Thyroid gland (tissue), 4 donors: ENCODE results near the gene RASSF1. TPM values are rescaled to one million over a fixed set of nuclear protein-coding genes. Genes with fewer than 3 reads are reported as not detected.

Source experiments
- DNase-seq, 2 donors: peaks; one replicate each; pipeline ENCODE4 v3.0.0-alpha.2; 2019
- H3K27ac ChIP-seq, 3 donors: fragments of 200-600 bp; sonication (generic); 1 replicate in 2 of 3; 2 replicates in 1 of 3; pipeline ENCODE4 v1.5.1; 2016 to 2019; ENCODE audit warnings: mild to moderate bottlenecking in 1 of 3, moderate library complexity in 1 of 3
- H3K27me3 ChIP-seq: fragments of 200-600 bp; sonication (generic); one replicate; pipeline ENCODE4 v1.5.1; 2019
- H3K36me3 ChIP-seq, 2 donors: fragments of 200-600 bp; sonication (generic); one replicate each; pipeline ENCODE4 v1.5.1; 2016 to 2019
- H3K4me1 ChIP-seq, 2 donors: fragments of 200-600 bp; sonication (generic); one replicate each; pipeline ENCODE4 v1.5.1; 2017 to 2019
- H3K4me3 ChIP-seq, 3 donors: fragments of 200-600 bp; sonication (generic); replicated peaks in 1 of 3; 1 replicate in 2 of 3; 2 replicates in 1 of 3; pipeline ENCODE4 v1.5.1; 2016; ENCODE audit warnings: mild to moderate bottlenecking in 1 of 3
- H3K9me3 ChIP-seq: fragments of 200-600 bp; sonication (generic); one replicate; pipeline ENCODE4 v1.5.1; 2017
- POLR2A ChIP-seq, 2 donors: fragments of 450-650 bp; IDR thresholded peaks; one replicate each; pipeline ENCODE4 v1.6.1; 2017; ENCODE audit warnings: antibody characterized with exemption in 2 of 2, mild to moderate bottlenecking in 2 of 2, moderate library complexity in 1 of 2
- WGBS, 2 donors: methylation state at CpG; one replicate each; pipeline ENCODE4 v1.1.5; 2017; 5-methylcytosine and 5-hydroxymethylcytosine counted together
- intact Hi-C: fragments of 100-400 bp; cut with DNase I; formaldehyde crosslinking; loops from one replicate; pipeline ENCODE4 v1.15.1; 2023
- total RNA-seq, 4 donors: library from RNA; depleted of rRNA; stranded (reverse); fragments of >200 nt; gene quantifications; one replicate each; pipeline ENCODE4 v1.2.3, GENCODE V29; 2016
- TF ChIP-seq, protein P1 (sequence below), 6 experiments: fragments of 200-600 bp in 3 of 6; fragments of 450-650 bp in 3 of 6; sonication (generic) in 3 of 6; IDR thresholded peaks; one replicate each; pipeline ENCODE4 v1.5.1; 2016 to 2019; ENCODE audit warnings: antibody characterized with exemption in 6 of 6, mild to moderate bottlenecking in 2 of 6, inconsistent platforms in 1 of 6, moderate library complexity in 1 of 6

The RASSF1 gene
- total RNA-seq, 4 donors from 2014 or later: 18.9 to 42.6 (median 24.8) TPM

- H3K4me1 ChIP-seq: peaks cover 20 to 28% of the 10 kb centered on the region in 2 donors
- TF ChIP-seq, protein P1, sequence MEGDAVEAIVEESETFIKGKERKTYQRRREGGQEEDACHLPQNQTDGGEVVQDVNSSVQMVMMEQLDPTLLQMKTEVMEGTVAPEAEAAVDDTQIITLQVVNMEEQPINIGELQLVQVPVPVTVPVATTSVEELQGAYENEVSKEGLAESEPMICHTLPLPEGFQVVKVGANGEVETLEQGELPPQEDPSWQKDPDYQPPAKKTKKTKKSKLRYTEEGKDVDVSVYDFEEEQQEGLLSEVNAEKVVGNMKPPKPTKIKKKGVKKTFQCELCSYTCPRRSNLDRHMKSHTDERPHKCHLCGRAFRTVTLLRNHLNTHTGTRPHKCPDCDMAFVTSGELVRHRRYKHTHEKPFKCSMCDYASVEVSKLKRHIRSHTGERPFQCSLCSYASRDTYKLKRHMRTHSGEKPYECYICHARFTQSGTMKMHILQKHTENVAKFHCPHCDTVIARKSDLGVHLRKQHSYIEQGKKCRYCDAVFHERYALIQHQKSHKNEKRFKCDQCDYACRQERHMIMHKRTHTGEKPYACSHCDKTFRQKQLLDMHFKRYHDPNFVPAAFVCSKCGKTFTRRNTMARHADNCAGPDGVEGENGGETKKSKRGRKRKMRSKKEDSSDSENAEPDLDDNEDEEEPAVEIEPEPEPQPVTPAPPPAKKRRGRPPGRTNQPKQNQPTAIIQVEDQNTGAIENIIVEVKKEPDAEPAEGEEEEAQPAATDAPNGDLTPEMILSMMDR (IDR thresholded peaks at IDR 0.05): no peak
- TF ChIP-seq POLR2A (IDR thresholded peaks at IDR 0.05): no peak
- no peaks in the 10 kb centered on the region for H3K27me3 ChIP-seq
- H3K4me3 ChIP-seq: no peak overlapping the region
- H3K27ac ChIP-seq: no peak overlapping the region
- H3K36me3 ChIP-seq: no peaks in the 10 kb centered on the region
- intact Hi-C loops: no loop called here
- DNase-seq: no peak
- no peaks in the 10 kb centered on the region for H3K9me3 ChIP-seq
Observed at GRCh38 chr3:50304601-50305000, 36.0 kb downstream of the RASSF1 start.

DNA sequence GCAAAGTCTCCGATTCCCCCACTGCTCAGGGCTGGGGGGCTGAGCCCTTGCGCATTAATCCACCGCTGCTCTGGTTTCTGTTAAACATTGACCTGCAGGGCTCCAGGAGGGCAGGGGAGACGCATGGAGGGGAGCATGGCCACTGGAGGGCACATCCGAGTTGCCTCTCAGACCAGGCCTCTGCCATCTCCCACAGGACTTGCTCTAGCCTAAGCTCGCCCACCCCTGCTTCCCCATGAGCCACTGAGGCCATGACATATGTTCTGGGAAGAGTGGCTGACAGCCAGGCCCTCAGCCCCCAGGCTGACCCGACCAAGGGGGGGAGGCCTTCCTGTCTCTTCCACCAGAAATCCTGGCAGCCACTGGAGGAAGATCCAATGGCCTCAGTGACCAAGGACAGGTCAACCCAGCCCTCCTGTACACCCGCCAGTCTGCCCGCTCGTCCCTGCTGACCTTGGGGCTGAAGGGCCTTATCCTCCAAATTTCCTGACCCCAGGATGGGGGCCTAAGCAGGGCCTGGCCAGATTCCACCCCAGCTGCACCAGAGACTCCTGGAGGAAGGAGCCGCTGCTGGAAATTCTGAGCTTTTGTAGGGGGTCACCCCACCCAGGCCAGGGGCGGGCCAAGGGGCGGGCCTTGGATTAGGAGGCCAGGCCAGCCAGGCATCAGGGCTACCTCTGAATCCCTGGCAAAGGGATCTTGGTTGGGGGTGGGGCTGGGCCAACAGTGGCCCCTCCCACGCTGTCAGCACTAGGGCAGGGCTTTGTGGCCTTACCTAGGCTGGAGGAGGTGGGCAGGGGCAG lies 37.4 kb downstream of the RASSF1 start, which contains the start of gene HYAL1:
TSS of gene HYAL1 (minus strand) at position 562 of the 803 bp plus-strand sequence. CDS start 618 bp downstream, outside the sequence.
- peak within 1 kb of the TSS in 1 of 3 donors; percentile 8 for H3K4me3 ChIP-seq
- peak within 1 kb of the TSS in 2 of 3 donors; percentile 40 to 74 for H3K27ac ChIP-seq
- H3K27me3 ChIP-seq: no peaks in the 10 kb centered on the region
- H3K4me1 ChIP-seq: peaks cover 21 to 30% of the 10 kb centered on the region in 2 donors
- intact Hi-C loops: no loop called here
- DNase-seq: peak; percentile 42 to 48
- WGBS, 2 donors: 76 to 78% methylated on average over 5 to 12 of the region's 14 CpGs
- no peaks in the 10 kb centered on the region for H3K36me3 ChIP-seq
- no peaks in the 10 kb centered on the region for H3K9me3 ChIP-seq
- TF ChIP-seq POLR2A (IDR thresholded peaks at IDR 0.05): no peak
- TF ChIP-seq, protein P1 (IDR thresholded peaks at IDR 0.05): no peak

- DNase-seq: no peak
- no peaks in the 10 kb centered on the region for H3K9me3 ChIP-seq
Observed at GRCh38 chr3:50302095-50303012, 38.3 kb downstream of the RASSF1 start.

DNA sequence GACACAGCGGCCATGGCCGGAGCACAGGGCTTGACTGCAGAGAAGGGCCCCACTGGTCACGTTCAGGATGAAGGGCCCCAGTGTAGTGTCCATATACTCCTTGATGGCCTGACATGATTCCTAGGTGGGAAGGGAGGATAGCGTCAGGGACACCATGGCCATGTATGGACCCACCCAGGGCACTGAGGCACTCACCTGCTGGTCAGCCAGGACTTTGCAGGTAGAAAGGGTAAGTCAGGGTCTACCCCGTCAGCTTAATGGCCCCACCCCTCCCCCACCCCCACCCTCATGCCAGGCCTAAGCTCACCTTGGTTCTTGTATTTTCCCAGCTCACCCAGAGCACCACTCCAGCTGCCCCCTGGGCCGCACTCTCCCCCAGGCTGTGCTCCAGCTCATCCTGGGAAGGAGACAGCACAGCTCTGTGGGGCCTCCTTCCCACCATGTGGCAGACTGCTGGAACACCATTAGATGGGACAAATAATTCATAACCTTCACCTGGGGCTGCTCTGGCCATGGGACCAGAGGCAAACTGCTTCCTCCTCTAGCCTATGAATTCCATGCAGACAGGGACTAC lies 39.9 kb downstream of the RASSF1 start:
- intact Hi-C loops: no loop called here
- Histone ChIP-seq H3K36me3 (no peaks in the 10 kb centered on the region), H3K4me3 (no peak overlapping the region), H3K27me3 (no peaks in the 10 kb centered on the region), H3K27ac (peak overlapping the region; percentile 48 to 88 (median 77)), H3K4me1 (peaks cover 22 to 35% of the 10 kb centered on the region in 2 donors), H3K9me3 (no peaks in the 10 kb centered on the region)
- TF ChIP-seq POLR2A (IDR thresholded peaks at IDR 0.05): no peak
- TF ChIP-seq, protein P1 (IDR thresholded peaks at IDR 0.05): no peak
- WGBS, 2 donors: 90 to 92% methylated on average over 6 of the region's 6 CpGs
- no peak for DNase-seq

More at GRCh38 chr3:50302095-50303012, 38.3 kb downstream of the RASSF1 start:
- 89% methylated on average over 18 to 28 of the region's 32 CpGs for WGBS, 2 donors
- H3K27ac ChIP-seq: peak overlapping the region in 2 of 3 donors; percentile 40 to 74
- H3K4me1 ChIP-seq: peaks cover 22 to 35% of the 10 kb centered on the region in 2 donors
- intact Hi-C loops: no loop called here
- TF ChIP-seq, protein P1 (IDR thresholded peaks at IDR 0.05): no peak
- no peak for TF ChIP-seq POLR2A (IDR thresholded peaks at IDR 0.05)
- H3K4me3 ChIP-seq: peak overlapping the region in 1 of 3 donors; percentile 8
- no peaks in the 10 kb centered on the region for H3K27me3 ChIP-seq
- no peaks in the 10 kb centered on the region for H3K36me3 ChIP-seq
